H1 (cell line): ENCODE data around the gene ISL2. TPM values are rescaled to one million over a fixed set of nuclear protein-coding genes. Genes with fewer than 3 reads are reported as not detected.

Source experiments
- CTBP2 ChIP-seq: IDR thresholded peaks from 2 replicates; pipeline ENCODE4 v1.7.0; 2011; ENCODE audit warnings: borderline replicate concordance, mild to moderate bottlenecking, moderate library complexity, mixed read lengths, low read length; ENCODE audit not compliant: insufficient read depth, insufficient read length
- EZH2 ChIP-seq: fragments of 200-600 bp; sonication (generic); IDR thresholded peaks from 2 replicates; pipeline ENCODE4 v1.7.1; 2012; ENCODE audit warnings: low read depth, mild to moderate bottlenecking, moderate library complexity, low read length, inconsistent platforms; ENCODE audit not compliant: severe bottlenecking
- GABPA ChIP-seq: IDR thresholded peaks from 2 replicates; pipeline ENCODE4 v1.6.1; 2011; ENCODE audit warnings: mild to moderate bottlenecking, low read length, moderate library complexity, borderline replicate concordance; ENCODE audit not compliant: insufficient read depth
- RNF2 ChIP-seq: fragments of 200-900, 300-1000 bp; sonication (generic); IDR thresholded peaks from 2 replicates; pipeline ENCODE4 v1.7.1; 2016; ENCODE audit warnings: borderline replicate concordance, low read depth, mild to moderate bottlenecking, antibody characterized with exemption, low read length; ENCODE audit not compliant: poor library complexity, severe bottlenecking; ENCODE audit errors: missing control alignments
- polyA plus RNA-seq, 7 experiments: library from polyadenylated mRNA; depleted of rRNA in 3 of 7; stranded (reverse) in 5 of 7; unstranded in 2 of 7; fragments of >200 nt in 5 of 7; fragments of 200-250 nt in 2 of 7; gene quantifications; 1 replicate in 5 of 7; 2 replicates in 1 of 7; 4 replicates in 1 of 7; pipeline versions ENCODE4 v1.2.1 to v1.2.3, GENCODE V29; 2011 to 2013; ENCODE audit warnings: missing spikeins in 2 of 7, mixed read lengths in 2 of 7
- total RNA-seq: library from RNA; stranded (reverse); fragmentation: NEBNext Ultra II Directional; extraction: Animal tissue kit (Norgen Biotek cat#: 25700); gene quantifications from 2 replicates; pipeline ENCODE4 v1.2.1, GENCODE V29; 2021

Gene ISL2
- total and polyA plus RNA-seq, 2 of the 8 experiments (the other 6 are each of a cell fraction or from before 2014, with no cell fraction given): 0.32 to 0.99 TPM

DNA sequence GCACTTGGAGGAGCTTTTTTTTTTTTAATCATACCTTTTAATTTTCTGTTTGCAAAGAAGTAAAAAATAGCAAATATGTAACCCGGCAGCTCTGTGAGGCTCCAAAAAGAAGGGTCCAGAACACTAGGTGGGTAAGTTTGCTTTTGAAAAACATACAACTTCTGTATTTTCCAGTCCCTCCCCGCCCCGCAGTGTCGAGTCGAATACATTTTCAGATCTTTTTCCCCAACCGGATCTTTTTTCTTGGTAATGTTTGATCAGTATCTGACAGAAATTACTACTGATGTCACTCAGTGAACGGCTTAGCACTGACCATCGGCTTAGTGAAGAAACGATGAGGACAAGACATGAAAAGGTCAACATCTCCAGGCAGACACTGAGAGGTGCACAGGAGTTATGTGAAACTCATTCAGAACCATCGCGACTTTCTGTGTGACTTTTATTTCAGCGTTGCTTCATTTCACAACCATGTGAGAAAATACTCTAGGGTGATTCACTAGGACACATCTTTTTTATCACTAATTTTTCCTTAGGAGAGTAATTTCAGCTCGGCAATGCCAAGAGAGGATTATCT lies 11.0 kb downstream of the ISL2 start (continued):
- TF ChIP-seq EZH2 (peak; percentile 18), RNF2 (peak; percentile 58), GABPA (no peak), CTBP2 (no peak)
